A549 (cell line): ENCODE results near the gene CDHR5.

Source experiments
- BCL3 ChIP-seq: fragments of >200 bp; sonication (Bioruptor Twin); formaldehyde crosslinking; IDR thresholded peaks from 3 replicates; pipeline ENCODE4 v1.6.1; 2016
- CHD2 ChIP-seq: fragments of 150-350 bp; IDR thresholded peaks from 2 replicates; pipeline ENCODE4 v1.6.1; 2014; ENCODE audit warnings: low read length; ENCODE audit not compliant: partially characterized antibody
- CTCF ChIP-seq: fragments of >200 bp; sonication (Bioruptor Twin); formaldehyde crosslinking; IDR thresholded peaks from 3 replicates; pipeline ENCODE4 v1.5.1; 2016
- EP300 ChIP-seq, 2 experiments: fragments of >200 bp; sonication (Bioruptor Twin); formaldehyde crosslinking; IDR thresholded peaks; 2 replicates in 1 of 2; 3 replicates in 1 of 2; pipeline ENCODE4 v1.6.1; 2016 to 2017
- HDAC2 ChIP-seq: fragments of 200-600 bp; sonication (generic); IDR thresholded peaks from 2 replicates; pipeline ENCODE4 v1.6.1; 2016
- PBX3 ChIP-seq: IDR thresholded peaks from 2 replicates; pipeline ENCODE4 v1.6.1; 2012
- POLR2A ChIP-seq: IDR thresholded peaks from 2 replicates; pipeline ENCODE4 v1.6.1; 2012; ENCODE audit warnings: mild to moderate bottlenecking, low read length

- no peak for TF ChIP-seq CHD2
- no peak for TF ChIP-seq CTCF
- no peak for TF ChIP-seq BCL3
- no peak for TF ChIP-seq POLR2A
- no peak for TF ChIP-seq PBX3
- TF ChIP-seq HDAC2, result no peak
- TF ChIP-seq EP300 (IDR thresholded peaks at IDR 0.05), result no peak
These were observed 603 bp downstream of the CDHR5 start for GRCh38 chr11:623999-624704.
